OCI-LY7 (cell line): ENCODE measurements around the gene RYK. TPM values are rescaled to one million over a fixed set of nuclear protein-coding genes. Genes with fewer than 3 reads are reported as not detected.

Experiments
- BruUV-seq: library from RNA; stranded (reverse); fragments of 400-500 nt; replicated peaks from 2 replicates; lab custom pipeline; 2021; lab: Mats Ljungman, UMichigan
- CTCF ChIA-PET: fragments of 300-600 bp; sonication (Branson Sonifier 250); formaldehyde crosslinking; loops from one replicate; lab custom pipeline; 2022; ENCODE audit warnings: antibody characterized with exemption; ENCODE audit not compliant: unreplicated experiment; lab: Charles Lee
- POLR2A ChIA-PET: fragments of 300-600 bp; sonication (Branson Sonifier 250); formaldehyde crosslinking; loops from one replicate; lab custom pipeline; 2022; ENCODE audit warnings: antibody characterized with exemption; lab: Charles Lee
- DNase-seq: peaks from one replicate; pipeline ENCODE4 v3.0.0-alpha.2; 2015; ENCODE audit warnings: low spot score
- H2AFZ ChIP-seq: fragments of 200-600 bp; sonication (generic), shearing (Covaris generic); 2 replicates; pipeline ENCODE4 v1.6.1; 2014; ENCODE audit warnings: mild to moderate bottlenecking, antibody characterized with exemption, low read length, moderate library complexity
- H3K27ac ChIP-seq: fragments of 200-600 bp; sonication (generic); 2 replicates; pipeline ENCODE4 v1.5.1; 2014; ENCODE audit warnings: mixed run types, low read depth, mild to moderate bottlenecking, moderate library complexity, low read length, inconsistent platforms; ENCODE audit not compliant: poor library complexity, severe bottlenecking
- H3K36me3 ChIP-seq: fragments of 200-600 bp; sonication (generic); 2 replicates; pipeline ENCODE4 v1.6.1; 2014; ENCODE audit warnings: mild to moderate bottlenecking, antibody characterized with exemption, low read length, moderate library complexity, mixed read lengths; ENCODE audit not compliant: insufficient read depth
- H3K4me1 ChIP-seq: fragments of 200-600 bp; sonication (generic); 2 replicates; pipeline ENCODE4 v1.5.1; 2014; ENCODE audit warnings: mild to moderate bottlenecking, low read length; ENCODE audit not compliant: insufficient read depth, poor library complexity, severe bottlenecking
- H3K4me2 ChIP-seq: fragments of 200-600 bp; sonication (generic); 2 replicates; pipeline ENCODE4 v1.6.1; 2014; ENCODE audit warnings: mild to moderate bottlenecking, low read length
- H3K4me3 ChIP-seq: fragments of 200-600 bp; sonication (generic); 2 replicates; pipeline ENCODE4 v1.5.1; 2014; ENCODE audit warnings: mild to moderate bottlenecking, low read depth, low read length; ENCODE audit not compliant: poor library complexity, severe bottlenecking
- H3K79me2 ChIP-seq: fragments of 200-600 bp; sonication (generic); 2 replicates; pipeline ENCODE4 v1.6.1; 2016; ENCODE audit warnings: low read depth, mild to moderate bottlenecking, low read length, moderate library complexity, mixed read lengths; ENCODE audit not compliant: insufficient read depth
- H3K9me2 ChIP-seq: fragments of 200-600 bp; sonication (generic); 2 replicates; pipeline ENCODE4 v1.6.1; 2016; ENCODE audit warnings: mild to moderate bottlenecking, low read length, mixed read lengths; ENCODE audit not compliant: insufficient read depth
- H3K9me3 ChIP-seq: fragments of 200-600 bp; sonication (generic); 2 replicates; pipeline ENCODE4 v1.6.1; 2014; ENCODE audit warnings: mild to moderate bottlenecking, mixed run types, low read length, mixed read lengths
- H4K20me1 ChIP-seq: fragments of 200-600 bp; sonication (generic); 2 replicates; pipeline ENCODE4 v1.6.1; 2014; ENCODE audit warnings: mild to moderate bottlenecking, antibody characterized with exemption, low read length, moderate library complexity, mixed read lengths; ENCODE audit not compliant: insufficient read depth
- CTCF ChIP-seq: fragments of 200-600 bp; sonication (generic); conservative IDR thresholded peaks from 2 replicates; pipeline ENCODE4 v1.5.1; 2014; ENCODE audit warnings: mild to moderate bottlenecking, antibody characterized with exemption, low read length, moderate library complexity, mixed read lengths
- EZH2phosphoT487 ChIP-seq: fragments of 200-600 bp; sonication (generic); IDR thresholded peaks from 2 replicates; pipeline ENCODE4 v1.6.1; 2018; ENCODE audit warnings: low read depth, borderline replicate concordance, mild to moderate bottlenecking, mixed run types, antibody characterized with exemption, low read length, moderate library complexity, mixed read lengths
- intact Hi-C: fragments of 100-400 bp; cut with micrococcal nuclease; formaldehyde crosslinking; loops from one replicate; pipeline ENCODE4 v1.10.0; 2022; ENCODE audit not compliant: unreplicated experiment
- total RNA-seq, 2 experiments: library from RNA; depleted of rRNA in 1 of 2; stranded (reverse); fragments of >200 nt in 1 of 2; shearing (Covaris generic) in 1 of 2; gene quantifications; 2 replicates each; pipeline ENCODE4 v1.2.3, GENCODE V29; 2014 to 2022

RYK gene
- total RNA-seq, 2 experiments from 2014 or later: 24.8 to 25.5 TPM

GRCh38 chr3:134231131-134231530 is 19.5 kb downstream of the RYK start:
- H3K4me3 ChIP-seq: no peak overlapping the region
- intact Hi-C loops: no loop called here
- peaks cover 5% of the 10 kb centered on the region; the same call in 1 of the 2 replicates for H3K79me2 ChIP-seq
- no peaks in the 10 kb centered on the region for H3K4me1 ChIP-seq
- H3K36me3 ChIP-seq: no peaks in the 10 kb centered on the region
- H3K9me3 ChIP-seq: no peaks in the 10 kb centered on the region
- DNase-seq: no peak
- no peak overlapping the region for H3K27ac ChIP-seq
- ChIA-PET CTCF (no interaction called here), POLR2A (interaction anchor here (0.6 to 0.7 kb wide), 2 partner anchors 10 to 74 kb away, joined by 3 to 4 read pairs; no protein-coding TSS in a partner anchor)
- H4K20me1 ChIP-seq: peaks cover 29% of the 10 kb centered on the region
- BruUV-seq: no TSS peak
- TF ChIP-seq CTCF (no peak), EZH2phosphoT487 (no peak)
- H3K9me2 ChIP-seq: no peaks in the 10 kb centered on the region
- H3K4me2 ChIP-seq: no peak overlapping the region
- no peak overlapping the region for H2AFZ ChIP-seq

- CTCF ChIA-PET: no interaction called here
- no peak for TF ChIP-seq EZH2phosphoT487
- TF ChIP-seq CTCF: no peak
- Histone ChIP-seq H3K36me3 (no peaks in the 10 kb centered on the region), H3K27ac (no peak overlapping the region), H3K4me3 (no peak overlapping the region), H4K20me1 (peaks cover 22% of the 10 kb centered on the region), H3K79me2 (peaks cover 6% of the 10 kb centered on the region), H3K9me3 (no peaks in the 10 kb centered on the region), H2AFZ (no peak overlapping the region), H3K4me2 (no peak overlapping the region), H3K9me2 (no peaks in the 10 kb centered on the region), H3K4me1 (no peaks in the 10 kb centered on the region)
- DNase-seq: no peak
- intact Hi-C loops: no loop called here
- POLR2A ChIA-PET: interaction anchor here (0.6 kb wide), 1 partner anchor 52 kb away, joined by 5 read pairs; no protein-coding TSS in a partner anchor
- BruUV-seq: no TSS peak
Measured at GRCh38 chr3:134229038-134229437, 21.6 kb downstream of the RYK start.

- Histone ChIP-seq H3K27ac (no peak overlapping the region), H3K9me3 (no peaks in the 10 kb centered on the region), H3K4me2 (no peak overlapping the region), H3K4me3 (no peak overlapping the region), H3K36me3 (no peaks in the 10 kb centered on the region), H3K79me2 (peaks cover 6% of the 10 kb centered on the region), H3K9me2 (no peaks in the 10 kb centered on the region), H2AFZ (no peak overlapping the region), H3K4me1 (no peaks in the 10 kb centered on the region), H4K20me1 (peaks cover 22% of the 10 kb centered on the region)
- no TSS peak for BruUV-seq
- TF ChIP-seq CTCF: no peak
- TF ChIP-seq EZH2phosphoT487: no peak
- intact Hi-C loops: no loop called here
- no peak for DNase-seq
- ChIA-PET CTCF (no interaction called here), POLR2A (interaction anchor here (0.6 kb wide), 1 partner anchor 52 kb away, joined by 5 read pairs; no protein-coding TSS in a partner anchor)
Measured at GRCh38 chr3:134228479-134228878, 22.2 kb downstream of the RYK start.
